ENCODE results near the gene DNAI2. TPM values are rescaled to one million over a fixed set of nuclear protein-coding genes. Genes with fewer than 3 reads are reported as not detected.

Gene DNAI2
- total RNA-seq, 1 donor from 2014 or later: not detected

- Mint-ChIP-seq H3K9me3 (ENCODE audit: unreplicated experiment) (no peaks in the 10 kb centered on the region), H3K36me3 (ENCODE audit: low read depth, unreplicated experiment) (no peaks in the 10 kb centered on the region), H3K4me1 (ENCODE audit: low read depth, unreplicated experiment) (peaks cover 4% of the 10 kb centered on the region), H3K27ac (ENCODE audit: unreplicated experiment) (no peak overlapping the region), H3K4me3 (ENCODE audit: unreplicated experiment) (no peak overlapping the region), H3K27me3 (ENCODE audit: low read depth, unreplicated experiment) (peaks cover 37% of the 10 kb centered on the region)
- Histone ChIP-seq H3K4me2 (ENCODE audit: low read length) (no peak overlapping the region), H3K9ac (ENCODE audit: low read length) (no peak overlapping the region), H3K27ac (ENCODE audit: low read depth, low read length) (no peak overlapping the region), H2AFZ (ENCODE audit: low read depth, low read length) (no peak overlapping the region), H3K27me3 (ENCODE audit: insufficient read depth, low read length) (no peaks in the 10 kb centered on the region), H3K9me3 (ENCODE audit: insufficient read depth, low read depth, low read length) (no peaks in the 10 kb centered on the region), H4K20me1 (ENCODE audit: insufficient read depth, low read length) (no peaks in the 10 kb centered on the region), H3K4me3 (ENCODE audit: insufficient read depth, low read depth, low read length) (no peak overlapping the region), H3K79me2 (ENCODE audit: insufficient read depth, low read length) (no peaks in the 10 kb centered on the region), H3K36me3 (ENCODE audit: insufficient read depth, low read length) (no peaks in the 10 kb centered on the region), H3K4me1 (ENCODE audit: insufficient read depth, low read length) (peaks cover 3% of the 10 kb centered on the region)
- FAIRE-seq: no peak
- DNase-seq (ENCODE audit: low read depth): no peak
- TF ChIP-seq EZH2 (IDR thresholded peaks at IDR 0.05; ENCODE audit: insufficient read depth, low read length) (no peak), CTCF (IDR thresholded peaks at IDR 0.05; ENCODE audit: insufficient read depth, low read depth, low read length) (no peak)
Measured at GRCh38 chr17:74340470-74341023, 66.5 kb downstream of the DNAI2 start.

- no peak overlapping the region for H3K9ac ChIP-seq (ENCODE audit: low read length)
- H3K27me3 ChIP-seq (ENCODE audit: insufficient read depth, low read length): no peaks in the 10 kb centered on the region
- no peak for DNase-seq (ENCODE audit: low read depth)
- no peaks in the 10 kb centered on the region for H3K9me3 Mint-ChIP-seq (ENCODE audit: unreplicated experiment)
- no peaks in the 10 kb centered on the region for H3K36me3 ChIP-seq (ENCODE audit: insufficient read depth, low read length)
- H3K4me3 ChIP-seq (ENCODE audit: insufficient read depth, low read depth, low read length): no peak overlapping the region
- H3K27ac ChIP-seq (ENCODE audit: low read depth, low read length): no peak overlapping the region
- H3K4me2 ChIP-seq (ENCODE audit: low read length): no peak overlapping the region
- H3K9me3 ChIP-seq (ENCODE audit: insufficient read depth, low read depth, low read length): no peaks in the 10 kb centered on the region
- peaks cover 35% of the 10 kb centered on the region for H3K27me3 Mint-ChIP-seq (ENCODE audit: low read depth, unreplicated experiment)
- H3K79me2 ChIP-seq (ENCODE audit: insufficient read depth, low read length): no peaks in the 10 kb centered on the region
- H3K27ac Mint-ChIP-seq (ENCODE audit: unreplicated experiment): no peak overlapping the region
- peaks cover 6% of the 10 kb centered on the region for H3K4me1 Mint-ChIP-seq (ENCODE audit: low read depth, unreplicated experiment)
- no peak overlapping the region for H3K4me3 Mint-ChIP-seq (ENCODE audit: unreplicated experiment)
- no peak for TF ChIP-seq EZH2 (IDR thresholded peaks at IDR 0.05; ENCODE audit: insufficient read depth, low read length)
- TF ChIP-seq CTCF (IDR thresholded peaks at IDR 0.05; ENCODE audit: insufficient read depth, low read depth, low read length): no peak
- H2AFZ ChIP-seq (ENCODE audit: low read depth, low read length): no peak overlapping the region
- H4K20me1 ChIP-seq (ENCODE audit: insufficient read depth, low read length): no peaks in the 10 kb centered on the region
- H3K4me1 ChIP-seq (ENCODE audit: insufficient read depth, low read length): peaks cover 4% of the 10 kb centered on the region
- FAIRE-seq: no peak
- H3K36me3 Mint-ChIP-seq (ENCODE audit: low read depth, unreplicated experiment): no peaks in the 10 kb centered on the region
Measured at GRCh38 chr17:74342224-74342623, 68.2 kb downstream of the DNAI2 start.

- Histone ChIP-seq H3K27me3 (ENCODE audit: insufficient read depth, low read length) (no peaks in the 10 kb centered on the region), H3K36me3 (ENCODE audit: insufficient read depth, low read length) (no peaks in the 10 kb centered on the region), H3K9me3 (ENCODE audit: insufficient read depth, low read depth, low read length) (no peaks in the 10 kb centered on the region), H3K4me3 (ENCODE audit: insufficient read depth, low read depth, low read length) (no peak overlapping the region), H3K4me1 (ENCODE audit: insufficient read depth, low read length) (peaks cover 4% of the 10 kb centered on the region), H3K79me2 (ENCODE audit: insufficient read depth, low read length) (no peaks in the 10 kb centered on the region), H4K20me1 (ENCODE audit: insufficient read depth, low read length) (no peaks in the 10 kb centered on the region), H3K27ac (ENCODE audit: low read depth, low read length) (no peak overlapping the region), H3K9ac (ENCODE audit: low read length) (no peak overlapping the region), H2AFZ (ENCODE audit: low read depth, low read length) (no peak overlapping the region), H3K4me2 (ENCODE audit: low read length) (no peak overlapping the region)
- no peak overlapping the region for H3K27ac Mint-ChIP-seq (ENCODE audit: unreplicated experiment)
- no peak overlapping the region for H3K4me3 Mint-ChIP-seq (ENCODE audit: unreplicated experiment)
- TF ChIP-seq EZH2 (IDR thresholded peaks at IDR 0.05; ENCODE audit: insufficient read depth, low read length) (no peak), CTCF (IDR thresholded peaks at IDR 0.05; ENCODE audit: insufficient read depth, low read depth, low read length) (no peak)
- H3K27me3 Mint-ChIP-seq (ENCODE audit: low read depth, unreplicated experiment): peaks cover 35% of the 10 kb centered on the region
- DNase-seq (ENCODE audit: low read depth) (no peak), FAIRE-seq (no peak)
- peaks cover 6% of the 10 kb centered on the region for H3K4me1 Mint-ChIP-seq (ENCODE audit: low read depth, unreplicated experiment)
- H3K36me3 Mint-ChIP-seq (ENCODE audit: low read depth, unreplicated experiment): no peaks in the 10 kb centered on the region
- no peaks in the 10 kb centered on the region for H3K9me3 Mint-ChIP-seq (ENCODE audit: unreplicated experiment)
Measured at GRCh38 chr17:74343121-74343520, 69.1 kb downstream of the DNAI2 start.

All from astrocyte (in vitro differentiated cells and primary cell).